HG02943 (cell line): ENCODE data around the gene HOXB4.

Experiments
- ATAC-seq: cut with Tn5 transposase; IDR thresholded peaks from one replicate; pipeline ENCODE4 v1.9.1; 2021; ENCODE audit warnings: mild to moderate bottlenecking, low read depth, moderate library complexity; ENCODE audit not compliant: unreplicated experiment

Gene HOXB4

GRCh38 chr17:48601539-48602425 is 23.6 kb upstream of the HOXB4 start:
- no peak for ATAC-seq

GRCh38 chr17:48601207-48601538 is 23.0 kb upstream of the HOXB4 start:
- ATAC-seq: no peak

- ATAC-seq: no peak
Observed at GRCh38 chr17:48600244-48601098, 22.3 kb upstream of the HOXB4 start.

GRCh38 chr17:48599354-48599753 is 21.2 kb upstream of the HOXB4 start:
- ATAC-seq: no peak

- no peak for ATAC-seq
Observed at GRCh38 chr17:48598736-48599135, 20.6 kb upstream of the HOXB4 start.

- ATAC-seq: no peak
Observed at GRCh38 chr17:48597778-48598631, 19.9 kb upstream of the HOXB4 start.

GRCh38 chr17:48597528-48597777 is 19.3 kb upstream of the HOXB4 start:
- ATAC-seq: no peak

GRCh38 chr17:48596735-48597527 is 18.8 kb upstream of the HOXB4 start:
- no peak for ATAC-seq

- ATAC-seq: no peak
Observed at GRCh38 chr17:48596000-48596734, 18.0 kb upstream of the HOXB4 start.

- ATAC-seq: no peak
Observed at GRCh38 chr17:48595278-48595999, 17.3 kb upstream of the HOXB4 start.

GRCh38 chr17:48594538-48595277 is 16.6 kb upstream of the HOXB4 start:
- no peak for ATAC-seq

- no peak for ATAC-seq
Observed at GRCh38 chr17:48593840-48594537, 15.8 kb upstream of the HOXB4 start.

GRCh38 chr17:48593126-48593829 is 15.1 kb upstream of the HOXB4 start, which contains the start of gene HOXB5:
TSS of gene HOXB5 (minus strand) at chr17:48593779. CDS start at chr17:48593682, 97 bp downstream.
- ATAC-seq: no peak

GRCh38 chr17:48592577-48592976 is 14.4 kb upstream of the HOXB4 start:
- ATAC-seq: no peak

GRCh38 chr17:48592057-48592514 is 13.9 kb upstream of the HOXB4 start:
- no peak for ATAC-seq

- ATAC-seq: no peak
Observed at GRCh38 chr17:48591255-48592056, 13.3 kb upstream of the HOXB4 start.
